ENCODE measurements around the gene TAB2.
"Not testable (repeated sequence)": the region's sequence is repeated elsewhere in the genome, so short reads cannot be mapped to it uniquely, and the experiment has no call there.

The TAB2 gene

GRCh38 chr6:149333266-149333620, 15.7 kb downstream of the TAB2 start:
- no peak for DNase-seq (ENCODE audit: low read depth)

- DNase-seq (ENCODE audit: low read depth) = no peak
Observed at GRCh38 chr6:149334201-149334600, 16.7 kb downstream of the TAB2 start.

- DNase-seq (ENCODE audit: low read depth) = no peak
Observed at GRCh38 chr6:149334682-149335160, 17.2 kb downstream of the TAB2 start.

- no peak for DNase-seq (ENCODE audit: low read depth)
Observed at GRCh38 chr6:149335924-149336608, 18.6 kb downstream of the TAB2 start.

GRCh38 chr6:149336609-149336928, 19.1 kb downstream of the TAB2 start:
- no peak for DNase-seq (ENCODE audit: low read depth)

- DNase-seq (ENCODE audit: low read depth) = no peak
Observed at GRCh38 chr6:149337320-149337719, 19.8 kb downstream of the TAB2 start.

- DNase-seq (ENCODE audit: low read depth) = no peak
Observed at GRCh38 chr6:149340200-149340599, 22.7 kb downstream of the TAB2 start.

- DNase-seq (ENCODE audit: low read depth) = no peak
Observed at GRCh38 chr6:149342525-149342924, 25.0 kb downstream of the TAB2 start.

- DNase-seq (ENCODE audit: low read depth) = no peak
Observed at GRCh38 chr6:149343501-149343900, 26.0 kb downstream of the TAB2 start.

GRCh38 chr6:149346078-149346477, 28.6 kb downstream of the TAB2 start:
- no peak for DNase-seq (ENCODE audit: low read depth)

GRCh38 chr6:149347067-149347466, 29.6 kb downstream of the TAB2 start:
- DNase-seq (ENCODE audit: low read depth) = no peak

- DNase-seq (ENCODE audit: low read depth) = not testable (repeated sequence)
Observed at GRCh38 chr6:149349279-149349678, 31.8 kb downstream of the TAB2 start.

- DNase-seq (ENCODE audit: low read depth) = no peak
Observed at GRCh38 chr6:149354009-149354408, 36.5 kb downstream of the TAB2 start.

GRCh38 chr6:149356081-149356750, 38.7 kb downstream of the TAB2 start:
- no peak for DNase-seq (ENCODE audit: low read depth)

GRCh38 chr6:149357726-149358538, 40.4 kb downstream of the TAB2 start:
- DNase-seq (ENCODE audit: low read depth) = no peak

- DNase-seq (ENCODE audit: low read depth) = no peak
Observed at GRCh38 chr6:149359440-149359839, 41.9 kb downstream of the TAB2 start.

- DNase-seq (ENCODE audit: low read depth) = no peak
Observed at GRCh38 chr6:149360536-149360935, 43.0 kb downstream of the TAB2 start.

GRCh38 chr6:149362289-149362688, 44.8 kb downstream of the TAB2 start:
- DNase-seq (ENCODE audit: low read depth) = no peak

- DNase-seq (ENCODE audit: low read depth) = no peak
Observed at GRCh38 chr6:149363154-149363553, 45.6 kb downstream of the TAB2 start.

GRCh38 chr6:149364557-149364956, 47.0 kb downstream of the TAB2 start:
- no peak for DNase-seq (ENCODE audit: low read depth)

- no peak for DNase-seq (ENCODE audit: low read depth)
Observed at GRCh38 chr6:149365197-149365596, 47.7 kb downstream of the TAB2 start.

GRCh38 chr6:149366267-149366921, 48.9 kb downstream of the TAB2 start:
- DNase-seq (ENCODE audit: low read depth) = no peak

- DNase-seq (ENCODE audit: low read depth) = no peak
Observed at GRCh38 chr6:149368065-149368464, 50.6 kb downstream of the TAB2 start.

Data from activated T-cell treated with anti-CD3 and anti-CD28 coated beads for 1 hour (primary cell).